ENCODE measurements around the gene SP4. TPM values are rescaled to one million over a fixed set of nuclear protein-coding genes. Genes with fewer than 3 reads are reported as not detected.

Gene SP4
- total RNA-seq, 6 donors from 2014 or later, result 2.4 to 19.3 (median 9.5) TPM

DNA sequence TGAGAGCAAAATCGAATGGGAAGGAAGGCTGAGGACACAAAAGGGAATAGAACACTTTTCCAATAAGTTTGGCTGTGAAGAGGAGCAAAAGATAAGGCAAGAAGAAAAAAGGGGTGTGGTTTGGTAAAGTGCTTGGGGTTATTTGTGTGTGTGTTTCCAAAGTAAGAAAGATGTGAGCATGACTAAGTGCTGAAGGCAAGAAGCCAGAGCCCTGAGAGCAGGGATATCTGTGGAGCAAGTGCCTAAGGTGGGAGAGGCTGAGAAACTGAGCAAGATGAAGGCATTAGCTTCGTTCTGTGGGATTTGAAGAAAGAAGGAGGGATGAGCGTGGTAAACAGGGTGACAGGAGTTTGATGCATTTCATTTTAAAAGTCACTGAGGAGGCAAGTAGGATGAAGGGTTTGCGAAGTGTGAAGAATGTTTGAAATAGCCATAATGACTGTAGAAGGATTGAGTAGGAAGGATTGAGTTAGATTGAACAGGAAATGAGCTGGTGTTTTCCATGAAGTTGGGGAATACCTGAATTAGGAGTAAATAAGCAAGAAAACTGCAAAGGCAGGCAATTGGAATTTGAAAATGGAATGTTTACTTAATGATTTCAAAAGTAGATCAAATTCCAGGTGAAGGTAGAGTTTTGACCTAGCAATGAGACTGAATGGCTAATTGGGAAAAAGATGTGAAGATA is 19.9 kb upstream of the SP4 start:
- H3K9me3 ChIP-seq, result no peaks in the 10 kb centered on the region
- H3K4me3 ChIP-seq, result no peak overlapping the region
- no peak for DNase-seq
- no peak for TF ChIP-seq POLR2AphosphoS5 (IDR thresholded peaks at IDR 0.05)
- no peak for TF ChIP-seq EP300 (IDR thresholded peaks at IDR 0.05)
- TF ChIP-seq, protein P1, sequence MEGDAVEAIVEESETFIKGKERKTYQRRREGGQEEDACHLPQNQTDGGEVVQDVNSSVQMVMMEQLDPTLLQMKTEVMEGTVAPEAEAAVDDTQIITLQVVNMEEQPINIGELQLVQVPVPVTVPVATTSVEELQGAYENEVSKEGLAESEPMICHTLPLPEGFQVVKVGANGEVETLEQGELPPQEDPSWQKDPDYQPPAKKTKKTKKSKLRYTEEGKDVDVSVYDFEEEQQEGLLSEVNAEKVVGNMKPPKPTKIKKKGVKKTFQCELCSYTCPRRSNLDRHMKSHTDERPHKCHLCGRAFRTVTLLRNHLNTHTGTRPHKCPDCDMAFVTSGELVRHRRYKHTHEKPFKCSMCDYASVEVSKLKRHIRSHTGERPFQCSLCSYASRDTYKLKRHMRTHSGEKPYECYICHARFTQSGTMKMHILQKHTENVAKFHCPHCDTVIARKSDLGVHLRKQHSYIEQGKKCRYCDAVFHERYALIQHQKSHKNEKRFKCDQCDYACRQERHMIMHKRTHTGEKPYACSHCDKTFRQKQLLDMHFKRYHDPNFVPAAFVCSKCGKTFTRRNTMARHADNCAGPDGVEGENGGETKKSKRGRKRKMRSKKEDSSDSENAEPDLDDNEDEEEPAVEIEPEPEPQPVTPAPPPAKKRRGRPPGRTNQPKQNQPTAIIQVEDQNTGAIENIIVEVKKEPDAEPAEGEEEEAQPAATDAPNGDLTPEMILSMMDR (IDR thresholded peaks at IDR 0.05), result no peak
- no peak for TF ChIP-seq POLR2A (IDR thresholded peaks at IDR 0.05)
- no peaks in the 10 kb centered on the region for H3K27me3 ChIP-seq
- H3K27ac ChIP-seq, result no peak overlapping the region
- 78 to 83% methylated on average over 4 of the region's 4 CpGs for WGBS, 2 donors
- peaks cover 0 to 3% (median 0%) of the 10 kb centered on the region in 4 donors for H3K4me1 ChIP-seq
- H3K36me3 ChIP-seq, result no peaks in the 10 kb centered on the region
- ATAC-seq (ENCODE audit: low FRiP score in 2 of 2), result no peak

- Histone ChIP-seq H3K36me3 (no peaks in the 10 kb centered on the region), H3K4me3 (no peak overlapping the region), H3K4me1 (peaks cover 0 to 5% (median 2%) of the 10 kb centered on the region in 4 donors), H3K27me3 (no peaks in the 10 kb centered on the region), H3K27ac (no peak overlapping the region), H3K9me3 (no peaks in the 10 kb centered on the region)
- TF ChIP-seq POLR2AphosphoS5 (IDR thresholded peaks at IDR 0.05), result no peak
- TF ChIP-seq EP300 (IDR thresholded peaks at IDR 0.05), result no peak
- TF ChIP-seq, protein P1 (IDR thresholded peaks at IDR 0.05), result no peak
- no peak for TF ChIP-seq POLR2A (IDR thresholded peaks at IDR 0.05)
- DNase-seq, result no peak
- WGBS, 2 donors, result 56 to 84% methylated on average over 3 of the region's 3 CpGs
- ATAC-seq (ENCODE audit: low FRiP score in 2 of 2), result no peak
Observed at GRCh38 chr7:21408481-21408820, 19.4 kb upstream of the SP4 start.

DNA sequence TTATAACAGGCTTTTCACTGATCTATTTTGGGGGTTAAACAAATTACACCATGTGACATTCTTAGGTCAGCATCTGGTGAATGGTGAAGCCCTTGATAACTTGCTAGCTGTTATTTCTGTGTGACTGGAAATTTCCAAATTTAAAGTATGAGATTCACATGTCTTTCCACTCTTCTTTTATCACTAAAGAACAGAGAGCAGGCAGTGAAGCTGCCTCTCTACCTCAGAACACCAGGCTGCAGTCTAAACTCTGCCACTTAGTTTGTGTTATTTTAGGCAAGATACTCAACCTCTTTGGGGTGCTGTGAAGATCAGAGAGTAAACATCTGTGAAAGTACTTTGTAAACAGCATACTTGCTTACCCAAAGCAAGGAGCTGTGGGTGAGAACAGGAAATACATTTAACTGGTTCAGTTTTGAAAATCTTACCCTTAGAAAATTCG is 15.5 kb upstream of the SP4 start:
- ATAC-seq (ENCODE audit: low FRiP score in 2 of 2) (no peak), DNase-seq (no peak)
- no peaks in the 10 kb centered on the region for H3K27me3 ChIP-seq
- WGBS, 2 donors, result 64 to 69% methylated on average over 1 of the region's 1 CpG
- H3K27ac ChIP-seq, result no peak overlapping the region
- H3K4me3 ChIP-seq, result no peak overlapping the region
- no peaks in the 10 kb centered on the region for H3K36me3 ChIP-seq
- H3K4me1 ChIP-seq, result peaks cover 0 to 7% (median 2%) of the 10 kb centered on the region in 4 donors
- H3K9me3 ChIP-seq, result no peaks in the 10 kb centered on the region
- TF ChIP-seq POLR2A (IDR thresholded peaks at IDR 0.05) (no peak), EP300 (IDR thresholded peaks at IDR 0.05) (no peak), POLR2AphosphoS5 (IDR thresholded peaks at IDR 0.05) (no peak)
- TF ChIP-seq, protein P1 (IDR thresholded peaks at IDR 0.05), result no peak

DNA sequence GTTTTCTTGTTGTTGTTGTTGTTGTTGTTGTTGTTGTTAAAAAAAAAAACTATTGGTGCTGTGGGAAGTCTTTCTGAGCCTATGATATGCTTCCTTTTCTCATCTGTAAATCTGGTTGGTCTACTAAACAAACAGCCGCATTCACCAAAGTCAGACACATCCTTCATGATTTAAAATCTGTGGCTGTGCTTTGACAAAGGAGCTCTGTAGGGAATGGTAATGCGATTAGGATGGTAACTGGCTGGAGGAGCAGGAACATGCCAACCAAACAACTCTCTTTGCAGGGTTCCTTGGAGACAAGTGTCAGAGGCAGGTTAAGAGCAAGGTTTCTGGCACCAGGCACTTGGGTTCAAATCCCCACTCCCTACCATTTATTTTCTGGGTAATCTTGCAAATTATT is 14.9 kb upstream of the SP4 start:
- H3K36me3 ChIP-seq, result no peaks in the 10 kb centered on the region
- peaks cover 0 to 7% (median 2%) of the 10 kb centered on the region in 4 donors for H3K4me1 ChIP-seq
- no peak overlapping the region for H3K27ac ChIP-seq
- no peaks in the 10 kb centered on the region for H3K27me3 ChIP-seq
- no peaks in the 10 kb centered on the region for H3K9me3 ChIP-seq
- no peak overlapping the region for H3K4me3 ChIP-seq
- 67 to 74% methylated on average over 2 of the region's 2 CpGs for WGBS, 2 donors
- ATAC-seq (ENCODE audit: low FRiP score in 2 of 2) (no peak), DNase-seq (no peak)
- TF ChIP-seq POLR2A (IDR thresholded peaks at IDR 0.05) (no peak), POLR2AphosphoS5 (IDR thresholded peaks at IDR 0.05) (no peak)
- TF ChIP-seq, protein P1 (IDR thresholded peaks at IDR 0.05), result no peak

DNA sequence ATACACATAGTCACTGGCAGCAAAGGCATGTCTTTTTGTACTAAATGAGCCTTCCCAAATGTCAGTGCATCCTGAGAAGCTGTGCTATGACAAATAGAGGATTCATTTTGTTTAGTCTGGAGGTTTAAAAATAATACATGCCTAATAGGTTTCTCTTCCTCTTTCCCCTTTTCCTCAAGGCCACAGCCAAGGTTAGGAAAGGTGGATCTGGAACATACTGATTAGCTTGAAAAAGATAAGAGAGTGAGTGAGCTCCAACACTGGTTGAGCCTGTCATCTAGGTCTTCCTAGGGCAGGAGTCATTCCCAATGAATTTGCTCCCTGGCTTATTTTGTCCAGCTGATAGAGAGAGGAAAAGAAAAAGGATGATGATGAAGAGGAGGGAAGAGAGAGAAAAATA is 14.4 kb upstream of the SP4 start:
- H3K27ac ChIP-seq, result no peak overlapping the region
- H3K36me3 ChIP-seq, result no peaks in the 10 kb centered on the region
- H3K27me3 ChIP-seq, result no peaks in the 10 kb centered on the region
- no peak for TF ChIP-seq EP300 (IDR thresholded peaks at IDR 0.05)
- TF ChIP-seq, protein P1 (IDR thresholded peaks at IDR 0.05), result no peak
- TF ChIP-seq POLR2AphosphoS5 (IDR thresholded peaks at IDR 0.05), result no peak
- TF ChIP-seq POLR2A (IDR thresholded peaks at IDR 0.05), result no peak
- DNase-seq (no peak), ATAC-seq (ENCODE audit: low FRiP score in 2 of 2) (no peak)
- H3K9me3 ChIP-seq, result no peaks in the 10 kb centered on the region
- no peak overlapping the region for H3K4me3 ChIP-seq
- peaks cover 0 to 7% (median 2%) of the 10 kb centered on the region in 4 donors for H3K4me1 ChIP-seq
